Gastrocnemius medialis (tissue), 4 donors: Measurements from ENCODE around the gene SEPTIN5.

Experiments used
- CTCF ChIP-seq, 5 experiments: fragments of 450-650 bp in 3 of 5; fragments of 200-600 bp in 2 of 5; sonication (generic) in 2 of 5; IDR thresholded peaks in 4 of 5; conservative IDR thresholded peaks in 1 of 5; 1 replicate in 4 of 5; 2 replicates in 1 of 5; pipeline ENCODE4 v1.5.1; 2016 to 2019; ENCODE audit warnings: antibody characterized with exemption in 5 of 5, mild to moderate bottlenecking in 3 of 5, moderate library complexity in 3 of 5
- POLR2A ChIP-seq, 2 donors: fragments of 450-650 bp; IDR thresholded peaks; one replicate each; pipeline ENCODE4 v1.6.1; 2017; ENCODE audit warnings: antibody characterized with exemption in 2 of 2, mild to moderate bottlenecking in 2 of 2, moderate library complexity in 2 of 2

- TF ChIP-seq POLR2A (IDR thresholded peaks at IDR 0.05), result no peak
- TF ChIP-seq CTCF (IDR thresholded peaks at IDR 0.05 in 4 of 5, conservative IDR thresholded peaks at IDR 0.05 in 1 of 5), result no peak
Measured at GRCh38 chr22:19707347-19708290, 6.7 kb upstream of the SEPTIN5 start.
